Mucosa of descending colon (tissue), 3 donors: Measurements from ENCODE around the gene PACSIN1. TPM values are rescaled to one million over a fixed set of nuclear protein-coding genes. Genes with fewer than 3 reads are reported as not detected.

Experiments
- ATAC-seq: fragments of 200-7000 bp; cut with Tn5 transposase; one replicate; pipeline ENCODE4 v1.9.1; 2020; ENCODE audit warnings: mild to moderate bottlenecking, moderate library complexity
- DNase-seq, 3 donors: peaks; one replicate each; pipeline ENCODE4 v3.0.0-alpha.2; 2020
- H3K36me3 ChIP-seq: fragments of 200-600 bp; one replicate; pipeline ENCODE4 v1.8.0; 2021; ENCODE audit warnings: low read depth, mild to moderate bottlenecking
- H3K4me1 ChIP-seq: fragments of 200-600 bp; one replicate; pipeline ENCODE4 v1.8.0; 2021; ENCODE audit warnings: low read depth, mild to moderate bottlenecking
- H3K4me3 ChIP-seq: fragments of 200-600 bp; one replicate; pipeline ENCODE4 v1.8.0; 2021; ENCODE audit warnings: mild to moderate bottlenecking
- H3K9me3 ChIP-seq: fragments of 200-600 bp; one replicate; pipeline ENCODE4 v1.8.0; 2021; ENCODE audit warnings: mild to moderate bottlenecking
- CTCF ChIP-seq: fragments of 200-600 bp; IDR thresholded peaks from one replicate; pipeline ENCODE4 v1.8.0; 2022; ENCODE audit warnings: antibody characterized with exemption, mild to moderate bottlenecking
- intact Hi-C, 2 donors: fragments of 100-400 bp; cut with DNase I in 1 of 2; cut with micrococcal nuclease in 1 of 2; formaldehyde crosslinking; loops; one replicate each; pipeline versions ENCODE4 v1.11.0 to v1.11.1; 2022; cut with DNase I, micrococcal nuclease
- total RNA-seq, 3 donors: library from RNA; stranded (reverse); fragmentation: NEBNext Ultra II Directional in 2 of 3; extraction: Animal tissue kit (Norgen Biotek cat#: 25700) in 2 of 3; gene quantifications; one replicate each; pipeline versions ENCODE4 v1.2.1 to v1.2.4, GENCODE V29; 2021 to 2023
- donor health status: DM: no; HTN: no; CAD: no; lungs with moderate emphysema.
- donor health status: DM: no; HTN: no; CAD: no.
- donor health status: DM: no; HTN: yes; CAD: no.

Gene PACSIN1
- total RNA-seq, 3 donors from 2014 or later = 0.41 to 1.9 (median 0.67) TPM

DNA sequence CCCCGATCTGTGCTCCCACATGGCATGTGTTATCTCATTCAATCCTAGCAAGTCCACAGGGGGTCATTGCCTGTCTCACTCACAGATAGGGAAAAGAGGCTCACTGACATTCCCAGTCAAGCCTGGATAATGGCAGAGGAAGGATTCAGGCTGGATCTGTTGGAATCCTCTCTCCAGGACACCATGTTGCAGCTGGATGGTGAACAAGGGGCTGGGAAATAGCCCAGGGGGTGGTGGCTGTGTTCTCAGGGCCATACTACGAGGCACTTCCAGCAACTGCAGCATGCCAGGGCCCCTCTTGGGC lies 95.3 kb downstream of the PACSIN1 start:
- DNase-seq (no peak), ATAC-seq (no peak)
- Histone ChIP-seq H3K36me3 (no peaks in the 10 kb centered on the region), H3K4me3 (no peak overlapping the region), H3K4me1 (peaks cover 10% of the 10 kb centered on the region), H3K9me3 (peaks cover 5% of the 10 kb centered on the region)
- intact Hi-C loops = no loop called here
- TF ChIP-seq CTCF = no peak

- Histone ChIP-seq H3K36me3 (no peaks in the 10 kb centered on the region), H3K4me1 (peaks cover 5% of the 10 kb centered on the region), H3K9me3 (peaks cover 5% of the 10 kb centered on the region), H3K4me3 (no peak overlapping the region)
- intact Hi-C loops = no loop called here
- DNase-seq = no peak
- no peak for ATAC-seq
- no peak for TF ChIP-seq CTCF
Observed at GRCh38 chr6:34562350-34562749, 96.5 kb downstream of the PACSIN1 start.

GRCh38 chr6:34562861-34563512 lies 97.1 kb downstream of the PACSIN1 start:
- intact Hi-C loops = no loop called here
- peaks cover 5% of the 10 kb centered on the region for H3K9me3 ChIP-seq
- no peak for TF ChIP-seq CTCF
- no peak for ATAC-seq
- H3K4me3 ChIP-seq = no peak overlapping the region
- DNase-seq = no peak
- H3K4me1 ChIP-seq = no peaks in the 10 kb centered on the region
- no peaks in the 10 kb centered on the region for H3K36me3 ChIP-seq

DNA sequence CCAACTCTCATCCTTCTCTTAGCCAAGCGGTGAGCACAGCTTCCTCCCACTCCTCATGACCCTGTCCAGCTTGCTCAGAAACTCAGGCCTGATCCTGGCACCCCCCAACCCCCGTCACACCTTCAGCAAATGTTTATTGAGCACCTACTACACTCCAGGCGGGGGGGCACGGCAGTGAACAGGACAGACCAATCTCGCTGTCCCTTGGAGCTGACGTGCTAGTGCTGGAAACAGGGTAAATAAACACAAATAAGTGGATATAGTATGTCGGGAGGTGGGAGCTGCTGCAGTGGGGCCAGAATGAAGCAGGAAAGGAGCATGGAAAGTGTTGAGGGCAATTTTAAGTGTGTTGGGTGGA lies 97.6 kb downstream of the PACSIN1 start:
- intact Hi-C loops = no loop called here
- Histone ChIP-seq H3K9me3 (peaks cover 1% of the 10 kb centered on the region), H3K4me3 (no peak overlapping the region), H3K4me1 (no peaks in the 10 kb centered on the region), H3K36me3 (no peaks in the 10 kb centered on the region)
- ATAC-seq (no peak), DNase-seq (no peak)
- TF ChIP-seq CTCF = no peak

- ATAC-seq (no peak), DNase-seq (no peak)
- TF ChIP-seq CTCF = no peak
- Histone ChIP-seq H3K4me3 (no peak overlapping the region), H3K9me3 (no peaks in the 10 kb centered on the region), H3K36me3 (no peaks in the 10 kb centered on the region), H3K4me1 (no peaks in the 10 kb centered on the region)
- intact Hi-C loops = no loop called here
Observed at GRCh38 chr6:34564181-34564580, 98.3 kb downstream of the PACSIN1 start.

DNA sequence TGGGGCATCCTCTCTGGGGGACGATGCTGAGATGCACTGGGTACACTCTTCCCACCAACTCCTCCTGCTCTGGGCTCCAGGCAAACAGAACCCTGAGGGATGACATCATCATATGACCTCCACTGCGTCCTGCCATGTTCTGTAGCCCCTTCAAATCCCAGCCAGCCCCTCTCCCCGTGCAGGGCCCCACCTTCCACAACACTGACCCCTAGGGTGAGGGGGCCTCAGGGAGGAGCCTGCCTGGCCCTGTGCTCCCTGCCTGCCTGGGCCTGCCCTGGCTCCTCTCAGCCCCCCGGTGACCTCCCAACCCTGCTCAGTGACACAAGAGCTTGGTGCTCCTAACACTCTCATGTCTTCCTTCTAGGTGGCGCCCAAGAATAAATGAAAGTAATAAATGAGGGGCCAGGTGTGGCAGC lies 99.9 kb downstream of the PACSIN1 start:
- ATAC-seq = no peak

More for the DNA sequence above, 99.9 kb downstream of the PACSIN1 start:
- Histone ChIP-seq H3K4me3 (no peak overlapping the region), H3K9me3 (no peaks in the 10 kb centered on the region), H3K36me3 (no peaks in the 10 kb centered on the region), H3K4me1 (no peaks in the 10 kb centered on the region)
- intact Hi-C loops = no loop called here
- TF ChIP-seq CTCF = no peak
- no peak for DNase-seq
